K562 (cell line): ENCODE results near the gene MYO16. TPM values are rescaled to one million over a fixed set of nuclear protein-coding genes. Genes with fewer than 3 reads are reported as not detected.

ENCODE experiments used
- ATAC-seq: fragments of 200-7000 bp; cut with Tn5 transposase; 3 replicates; pipeline ENCODE4 v1.9.1; 2020; ENCODE audit warnings: moderate library complexity
- BruUV-seq: library from RNA; stranded (reverse); fragments of 400-500 nt; replicated peaks from 2 replicates; lab custom pipeline; 2021; lab: Mats Ljungman, UMichigan
- CTCF ChIA-PET: fragments of 300-600 bp; formaldehyde crosslinking; extraction: SDS; loops from one replicate; lab custom pipeline; 2021; ENCODE audit warnings: low intra/inter-chr PET ratio; lab: Yijun Ruan, JAX
- POLR2A ChIA-PET: fragments of 300-600, 350-650 bp; sonication (Branson Sonifier 250); formaldehyde crosslinking; extraction: SDS; loops from one replicate; lab custom pipeline; 2021; ENCODE audit warnings: antibody characterized with exemption, inconsistent platforms; lab: Yijun Ruan, JAX
- DNase-seq, 4 experiments: peaks; one replicate each; pipeline versions ENCODE4 v3.0.0 to v3.0.0-alpha.2; 2011 to 2018; ENCODE audit warnings: low spot score in 3 of 4, mixed read lengths in 3 of 4; ENCODE audit errors: extremely low read depth in 1 of 4
- FAIRE-seq: peaks from 2 replicates; lab custom pipeline; 2011; peaks lifted over from hg19 to GRCh38; lab: Jason Lieb, UNC
- H2AFZ ChIP-seq: 2 replicates; pipeline ENCODE4 v1.6.0; 2011; ENCODE audit warnings: low read depth, low read length, control low read depth, inconsistent platforms
- H3K27ac ChIP-seq: fragments of 200-600 bp; 3 replicates; pipeline ENCODE4 v1.8.0; 2011; ENCODE audit warnings: low read depth, mild to moderate bottlenecking, control low read depth, inconsistent platforms, low read length, moderate library complexity, mixed read lengths; ENCODE audit errors: extremely low read depth
- H3K27me3 ChIP-seq, 2 experiments: fragments of 300-600 bp in 1 of 2; 2 replicates in 1 of 2; 3 replicates in 1 of 2; pipeline versions ENCODE4 v1.6.0 to v1.8.0; 2011; ENCODE audit warnings: inconsistent platforms in 2 of 2, low read length in 2 of 2, mild to moderate bottlenecking in 1 of 2, mixed read lengths in 1 of 2, moderate library complexity in 1 of 2; ENCODE audit not compliant: control insufficient read depth in 2 of 2, insufficient read depth in 2 of 2
- H3K36me3 ChIP-seq: fragments of 300-600 bp; 3 replicates; pipeline ENCODE4 v1.8.0; 2011; ENCODE audit warnings: mild to moderate bottlenecking, low read length, inconsistent platforms; ENCODE audit not compliant: control insufficient read depth, insufficient read depth
- H3K4me1 ChIP-seq, 2 experiments: fragments of 200-600 bp in 1 of 2; replicated peaks in 1 of 2; 2 replicates in 1 of 2; 3 replicates in 1 of 2; pipeline versions ENCODE4 v1.5.1 to v1.8.0; 2011; ENCODE audit warnings: inconsistent platforms in 2 of 2, low read length in 2 of 2, mild to moderate bottlenecking in 1 of 2, mixed read lengths in 1 of 2, moderate library complexity in 1 of 2; ENCODE audit not compliant: control insufficient read depth in 2 of 2, insufficient read depth in 2 of 2
- H3K4me2 ChIP-seq: 2 replicates; pipeline ENCODE4 v1.6.1; 2011; ENCODE audit warnings: low read length, control low read depth, inconsistent platforms, mixed read lengths; ENCODE audit not compliant: insufficient read depth
- H3K4me3 ChIP-seq: fragments of 200-600 bp; sonication (generic), shearing (Covaris generic); 2 replicates; pipeline ENCODE4 v1.5.1; 2016; ENCODE audit warnings: control low read depth, inconsistent platforms
- H3K79me2 ChIP-seq: fragments of 200-600 bp; 3 replicates; pipeline ENCODE4 v1.8.0; 2011; ENCODE audit warnings: low read length, inconsistent platforms; ENCODE audit not compliant: control insufficient read depth, insufficient read depth
- H3K9ac ChIP-seq, 2 experiments: 2 replicates each; pipeline versions ENCODE4 v1.6.0 to v1.6.1; 2011; ENCODE audit warnings: low read depth in 2 of 2, low read length in 2 of 2, control low read depth in 1 of 2, inconsistent platforms in 1 of 2, mild to moderate bottlenecking in 1 of 2, mixed read lengths in 1 of 2; ENCODE audit not compliant: insufficient read depth in 1 of 2
- H3K9me1 ChIP-seq: one replicate; pipeline ENCODE4 v1.6.0; 2011; ENCODE audit warnings: inconsistent platforms, mild to moderate bottlenecking, low read length, moderate library complexity; ENCODE audit not compliant: control insufficient read depth, insufficient read depth
- H3K9me3 ChIP-seq: replicated peaks from 2 replicates; pipeline ENCODE4 v1.5.1; 2011; ENCODE audit warnings: low read depth, low read length, inconsistent platforms; ENCODE audit not compliant: control insufficient read depth, insufficient read depth
- H4K20me1 ChIP-seq: replicated peaks from 2 replicates; pipeline ENCODE4 v1.6.1; 2011; ENCODE audit warnings: low read length, inconsistent platforms, mixed read lengths; ENCODE audit not compliant: control insufficient read depth, insufficient read depth
- ADNP ChIP-seq: fragments of 200-800 bp; sonication (Bioruptor generic); IDR thresholded peaks from 2 replicates; pipeline ENCODE4 v1.6.1; 2016; ENCODE audit warnings: missing genetic modification characterization, missing compliant biosample characterization
- BCL6 ChIP-seq: fragments of 250-450 bp; sonication (Bioruptor Pico); IDR thresholded peaks from 2 replicates; pipeline ENCODE4 v1.4.0; 2020
- HIVEP1 ChIP-seq: fragments of 250-450 bp; sonication (Bioruptor Pico); IDR thresholded peaks from 2 replicates; pipeline ENCODE4 v1.4.0; 2020; ENCODE audit warnings: mild to moderate bottlenecking
- HNRNPH1 ChIP-seq: fragments of 200-400 bp; formaldehyde crosslinking; optimal IDR thresholded peaks from 2 replicates; pipeline ENCODE3; 2017; ENCODE audit warnings: low read depth, mild to moderate bottlenecking, low read length, moderate library complexity
- RAD21 ChIP-seq, 2 experiments: fragments of 250-450 bp in 1 of 2; fragments of 450-650 bp in 1 of 2; sonication (Bioruptor Pico) in 1 of 2; formaldehyde crosslinking in 1 of 2; IDR thresholded peaks in 1 of 2; conservative IDR thresholded peaks in 1 of 2; 2 replicates each; pipeline versions ENCODE4 v1.4.0 to v1.8.0; 2020 to 2022; ENCODE audit warnings: mild to moderate bottlenecking in 2 of 2, moderate library complexity in 1 of 2
- RUNX1 ChIP-seq: sonication (generic); IDR thresholded peaks from 2 replicates; pipeline ENCODE4 v1.6.1; 2016; ENCODE audit warnings: antibody characterized with exemption, low read depth
- XRCC3 ChIP-seq: fragments of 450-650 bp; IDR thresholded peaks from 2 replicates; pipeline ENCODE4 v1.6.1; 2017; ENCODE audit warnings: mild to moderate bottlenecking, moderate library complexity
- ZNF134 ChIP-seq: fragments of 250-450 bp; sonication (Bioruptor Pico); conservative IDR thresholded peaks from 2 replicates; pipeline ENCODE4 v1.4.0; 2020
- ZNF143 ChIP-seq: sonication (generic); formaldehyde crosslinking; IDR thresholded peaks from 2 replicates; pipeline ENCODE4 v1.9.0; 2022; ENCODE audit warnings: mild to moderate bottlenecking, missing genetic modification reagents
- whole genome bisulfite sequencing: fragments of 100-300 bp; shearing (Covaris generic); methylation state at CpG from one replicate; pipeline ENCODE4 v1.1.6; 2016; ENCODE audit warnings: low coverage, mixed read lengths; ENCODE audit not compliant: insufficient coverage; ENCODE audit errors: missing lambda C conversion rate; 5-methylcytosine and 5-hydroxymethylcytosine counted together
- in situ Hi-C: fragments of 300-500 bp; cut with MboI; formaldehyde crosslinking; loops from 4 replicates; pipeline ENCODE4 v1.15.0; 2018; ENCODE audit warnings: inconsistent platforms, mixed read lengths
- intact Hi-C: fragments of 100-400 bp; cut with micrococcal nuclease; formaldehyde crosslinking; loops from 2 replicates; pipeline ENCODE4 v1.14.2; 2022
- polyA plus RNA-seq, 8 experiments: library from polyadenylated mRNA; depleted of rRNA in 4 of 8; stranded (reverse) in 5 of 8; unstranded in 3 of 8; fragments of >200 nt; fragmentation: Nextera tagmentation in 2 of 8; fragmentation: Illumina TruSeq in 1 of 8; extraction: Ambion mirVana in 2 of 8; extraction: Trizol in 1 of 8; gene quantifications; 2 replicates each; pipeline versions ENCODE4 v1.2.1 to v1.2.3, GENCODE V29; 2011 to 2014; ENCODE audit warnings: inconsistent platforms in 1 of 8, missing spikeins in 1 of 8
- total RNA-seq, 7 experiments: library from RNA; depleted of rRNA in 6 of 7; stranded (reverse); fragments of >200 nt in 6 of 7; fragmentation: Illumina TruSeq in 2 of 7; extraction: Trizol in 2 of 7; gene quantifications; 2 replicates each; pipeline versions ENCODE4 v1.2.1 to v1.2.3, GENCODE V29; 2011 to 2021; ENCODE audit warnings: low replicate concordance in 1 of 7
- TF ChIP-seq, protein P1 (sequence below): sonication (generic); formaldehyde crosslinking; IDR thresholded peaks from 2 replicates; pipeline ENCODE4 v1.8.1; 2022; ENCODE audit warnings: missing genetic modification reagents
- TF ChIP-seq, protein P2 (sequence below): fragments of 250-450 bp; sonication (Bioruptor Pico); IDR thresholded peaks from 2 replicates; pipeline ENCODE4 v1.5.0; 2020; ENCODE audit warnings: mild to moderate bottlenecking
- TF ChIP-seq, protein P3 (sequence below): fragments of 250-450 bp; sonication (Bioruptor Pico); IDR thresholded peaks from 2 replicates; pipeline ENCODE4 v1.8.0; 2021; ENCODE audit warnings: moderate library complexity, mild to moderate bottlenecking, inconsistent platforms
- TF ChIP-seq, protein P4 (sequence below): fragments of 450-650 bp; formaldehyde crosslinking; IDR thresholded peaks from 2 replicates; pipeline ENCODE4 v1.4.0; 2020; ENCODE audit warnings: mild to moderate bottlenecking, moderate library complexity
- TF ChIP-seq, protein P5 (sequence below): fragments of 450-650 bp; formaldehyde crosslinking; IDR thresholded peaks from 2 replicates; pipeline ENCODE4 v1.4.0; 2022; ENCODE audit warnings: missing genetic modification characterization

Gene MYO16
- total and polyA plus RNA-seq, 9 of the 15 experiments (the other 6 are each of a cell fraction or from before 2014, with no cell fraction given), result 4.3 to 45.7 (median 12.1) TPM

DNA sequence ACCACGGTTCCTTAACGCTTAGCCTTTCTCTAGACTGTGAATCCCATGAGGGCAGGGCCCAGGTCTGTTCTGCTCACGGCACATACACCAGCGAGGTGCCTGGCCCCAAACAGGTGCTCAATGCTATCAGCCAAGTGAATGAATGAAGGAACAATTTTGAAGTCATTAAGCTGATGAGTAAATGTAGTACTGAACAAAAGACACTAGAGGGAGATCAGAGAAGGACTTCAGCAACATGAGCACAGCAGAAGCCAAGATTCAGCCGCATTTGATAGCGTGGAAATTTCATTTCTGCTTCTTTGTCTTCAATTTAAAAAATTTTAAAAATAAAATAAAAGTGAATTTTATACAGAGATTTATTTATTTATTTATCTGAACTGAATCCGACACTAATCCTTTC lies 20.1 kb upstream of the MYO16 start:
- H3K36me3 ChIP-seq, result no peaks in the 10 kb centered on the region
- H3K27me3 ChIP-seq, result no peaks in the 10 kb centered on the region
- no peaks in the 10 kb centered on the region; a peak in 1 of 5 replicates for H3K4me1 ChIP-seq
- in situ Hi-C loops (no loop called here), intact Hi-C loops (loop anchor here (1.0 kb wide), 1 partner anchor 267 kb away; no protein-coding TSS in a partner anchor)
- no peaks in the 10 kb centered on the region for H3K79me2 ChIP-seq
- WGBS, result 67% methylated on average over 6 of the region's 7 CpGs
- CTCF ChIA-PET, result no interaction called here
- ATAC-seq (peak; percentile 54; the same call in 2 of the 3 replicates), FAIRE-seq (no peak), DNase-seq (peak in 1 of 4 experiments; percentile 18)
- no peak overlapping the region for H3K9ac ChIP-seq
- no peak overlapping the region for H3K4me2 ChIP-seq
- POLR2A ChIA-PET, result no interaction called here
- peaks cover 10% of the 10 kb centered on the region; the same call in 1 of the 2 replicates for H3K9me3 ChIP-seq
- no peak overlapping the region for H3K4me3 ChIP-seq
- no peak overlapping the region for H2AFZ ChIP-seq
- no TSS peak for BruUV-seq
- no peaks in the 10 kb centered on the region for H3K9me1 ChIP-seq
- no peak overlapping the region for H3K27ac ChIP-seq
- H4K20me1 ChIP-seq, result no peaks in the 10 kb centered on the region
- TF ChIP-seq, protein P1, sequence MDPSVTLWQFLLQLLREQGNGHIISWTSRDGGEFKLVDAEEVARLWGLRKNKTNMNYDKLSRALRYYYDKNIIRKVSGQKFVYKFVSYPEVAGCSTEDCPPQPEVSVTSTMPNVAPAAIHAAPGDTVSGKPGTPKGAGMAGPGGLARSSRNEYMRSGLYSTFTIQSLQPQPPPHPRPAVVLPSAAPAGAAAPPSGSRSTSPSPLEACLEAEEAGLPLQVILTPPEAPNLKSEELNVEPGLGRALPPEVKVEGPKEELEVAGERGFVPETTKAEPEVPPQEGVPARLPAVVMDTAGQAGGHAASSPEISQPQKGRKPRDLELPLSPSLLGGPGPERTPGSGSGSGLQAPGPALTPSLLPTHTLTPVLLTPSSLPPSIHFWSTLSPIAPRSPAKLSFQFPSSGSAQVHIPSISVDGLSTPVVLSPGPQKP (CRISPR knock-in tag), result no peak
- TF ChIP-seq RAD21 (CRISPR knock-in tag; conservative IDR thresholded peaks at IDR 0.05 in 1 of 2, IDR thresholded peaks at IDR 0.05 in 1 of 2), result peak in 1 of 2 experiments; percentile 45; a peak in 2 of 4 replicates
- no peak for TF ChIP-seq ADNP (tag)
- TF ChIP-seq, protein P2, sequence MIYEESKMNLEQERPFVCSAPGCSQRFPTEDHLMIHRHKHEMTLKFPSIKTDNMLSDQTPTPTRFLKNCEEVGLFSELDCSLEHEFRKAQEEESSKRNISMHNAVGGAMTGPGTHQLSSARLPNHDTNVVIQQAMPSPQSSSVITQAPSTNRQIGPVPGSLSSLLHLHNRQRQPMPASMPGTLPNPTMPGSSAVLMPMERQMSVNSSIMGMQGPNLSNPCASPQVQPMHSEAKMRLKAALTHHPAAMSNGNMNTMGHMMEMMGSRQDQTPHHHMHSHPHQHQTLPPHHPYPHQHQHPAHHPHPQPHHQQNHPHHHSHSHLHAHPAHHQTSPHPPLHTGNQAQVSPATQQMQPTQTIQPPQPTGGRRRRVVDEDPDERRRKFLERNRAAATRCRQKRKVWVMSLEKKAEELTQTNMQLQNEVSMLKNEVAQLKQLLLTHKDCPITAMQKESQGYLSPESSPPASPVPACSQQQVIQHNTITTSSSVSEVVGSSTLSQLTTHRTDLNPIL (CRISPR knock-in tag), result no peak
- TF ChIP-seq, protein P3, sequence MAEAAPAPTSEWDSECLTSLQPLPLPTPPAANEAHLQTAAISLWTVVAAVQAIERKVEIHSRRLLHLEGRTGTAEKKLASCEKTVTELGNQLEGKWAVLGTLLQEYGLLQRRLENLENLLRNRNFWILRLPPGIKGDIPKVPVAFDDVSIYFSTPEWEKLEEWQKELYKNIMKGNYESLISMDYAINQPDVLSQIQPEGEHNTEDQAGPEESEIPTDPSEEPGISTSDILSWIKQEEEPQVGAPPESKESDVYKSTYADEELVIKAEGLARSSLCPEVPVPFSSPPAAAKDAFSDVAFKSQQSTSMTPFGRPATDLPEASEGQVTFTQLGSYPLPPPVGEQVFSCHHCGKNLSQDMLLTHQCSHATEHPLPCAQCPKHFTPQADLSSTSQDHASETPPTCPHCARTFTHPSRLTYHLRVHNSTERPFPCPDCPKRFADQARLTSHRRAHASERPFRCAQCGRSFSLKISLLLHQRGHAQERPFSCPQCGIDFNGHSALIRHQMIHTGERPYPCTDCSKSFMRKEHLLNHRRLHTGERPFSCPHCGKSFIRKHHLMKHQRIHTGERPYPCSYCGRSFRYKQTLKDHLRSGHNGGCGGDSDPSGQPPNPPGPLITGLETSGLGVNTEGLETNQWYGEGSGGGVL (CRISPR knock-in tag), result no peak
- TF ChIP-seq, protein P4, sequence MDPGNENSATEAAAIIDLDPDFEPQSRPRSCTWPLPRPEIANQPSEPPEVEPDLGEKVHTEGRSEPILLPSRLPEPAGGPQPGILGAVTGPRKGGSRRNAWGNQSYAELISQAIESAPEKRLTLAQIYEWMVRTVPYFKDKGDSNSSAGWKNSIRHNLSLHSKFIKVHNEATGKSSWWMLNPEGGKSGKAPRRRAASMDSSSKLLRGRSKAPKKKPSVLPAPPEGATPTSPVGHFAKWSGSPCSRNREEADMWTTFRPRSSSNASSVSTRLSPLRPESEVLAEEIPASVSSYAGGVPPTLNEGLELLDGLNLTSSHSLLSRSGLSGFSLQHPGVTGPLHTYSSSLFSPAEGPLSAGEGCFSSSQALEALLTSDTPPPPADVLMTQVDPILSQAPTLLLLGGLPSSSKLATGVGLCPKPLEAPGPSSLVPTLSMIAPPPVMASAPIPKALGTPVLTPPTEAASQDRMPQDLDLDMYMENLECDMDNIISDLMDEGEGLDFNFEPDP (CRISPR knock-in tag), result no peak
- TF ChIP-seq HNRNPH1, result no peak
- no peak for TF ChIP-seq BCL6 (CRISPR knock-in tag)
- TF ChIP-seq ZNF134, result no peak
- TF ChIP-seq XRCC3, result no peak
- no peak for TF ChIP-seq RUNX1
- no peak for TF ChIP-seq ZNF143
- TF ChIP-seq HIVEP1 (CRISPR knock-in tag), result no peak
- TF ChIP-seq, protein P5, sequence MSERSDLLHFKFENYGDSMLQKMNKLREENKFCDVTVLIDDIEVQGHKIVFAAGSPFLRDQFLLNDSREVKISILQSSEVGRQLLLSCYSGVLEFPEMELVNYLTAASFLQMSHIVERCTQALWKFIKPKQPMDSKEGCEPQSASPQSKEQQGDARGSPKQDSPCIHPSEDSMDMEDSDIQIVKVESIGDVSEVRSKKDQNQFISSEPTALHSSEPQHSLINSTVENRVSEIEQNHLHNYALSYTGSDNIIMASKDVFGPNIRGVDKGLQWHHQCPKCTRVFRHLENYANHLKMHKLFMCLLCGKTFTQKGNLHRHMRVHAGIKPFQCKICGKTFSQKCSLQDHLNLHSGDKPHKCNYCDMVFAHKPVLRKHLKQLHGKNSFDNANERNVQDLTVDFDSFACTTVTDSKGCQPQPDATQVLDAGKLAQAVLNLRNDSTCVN (CRISPR knock-in tag), result no peak
